Rectal smooth muscle tissue (tissue), 1 donor: ENCODE data around the gene FAM222A.

Source experiments
- H3K27ac ChIP-seq: one replicate; pipeline ENCODE4 v1.7.0; 2013; ENCODE audit warnings: low read depth, low read length, inconsistent platforms
- H3K27me3 ChIP-seq: one replicate; pipeline ENCODE4 v1.7.0; 2013; ENCODE audit warnings: low read length; ENCODE audit not compliant: control insufficient read depth, insufficient read depth
- H3K36me3 ChIP-seq: one replicate; pipeline ENCODE4 v1.7.0; 2013; ENCODE audit warnings: low read length; ENCODE audit not compliant: control insufficient read depth, insufficient read depth
- H3K4me1 ChIP-seq: one replicate; pipeline ENCODE4 v1.7.0; 2013; ENCODE audit warnings: low read length; ENCODE audit not compliant: control insufficient read depth, insufficient read depth
- H3K4me3 ChIP-seq: one replicate; pipeline ENCODE4 v1.7.0; 2013; ENCODE audit warnings: low read length
- H3K9ac ChIP-seq: one replicate; pipeline ENCODE4 v1.7.0; 2013; ENCODE audit warnings: low read length

Gene FAM222A

GRCh38 chr12:109726106-109726497 lies 12.5 kb downstream of the FAM222A start:
- peak overlapping the region; percentile 63 for H3K27ac ChIP-seq
- no peak overlapping the region for H3K9ac ChIP-seq
- peaks cover 39% of the 10 kb centered on the region for H3K4me1 ChIP-seq
- no peak overlapping the region for H3K4me3 ChIP-seq
- no peaks in the 10 kb centered on the region for H3K36me3 ChIP-seq
- H3K27me3 ChIP-seq = no peaks in the 10 kb centered on the region

GRCh38 chr12:109726511-109727038 lies 12.9 kb downstream of the FAM222A start:
- peaks cover 36% of the 10 kb centered on the region for H3K4me1 ChIP-seq
- no peaks in the 10 kb centered on the region for H3K27me3 ChIP-seq
- peak overlapping the region; percentile 63 for H3K27ac ChIP-seq
- H3K4me3 ChIP-seq = no peak overlapping the region
- no peak overlapping the region for H3K9ac ChIP-seq
- no peaks in the 10 kb centered on the region for H3K36me3 ChIP-seq

GRCh38 chr12:109727039-109727723 lies 13.6 kb downstream of the FAM222A start:
- peak overlapping the region; percentile 63 for H3K27ac ChIP-seq
- H3K9ac ChIP-seq = no peak overlapping the region
- peaks cover 33% of the 10 kb centered on the region for H3K4me1 ChIP-seq
- H3K4me3 ChIP-seq = no peak overlapping the region
- H3K36me3 ChIP-seq = no peaks in the 10 kb centered on the region
- H3K27me3 ChIP-seq = no peaks in the 10 kb centered on the region

- no peaks in the 10 kb centered on the region for H3K27me3 ChIP-seq
- peak overlapping the region; percentile 44 for H3K27ac ChIP-seq
- no peak overlapping the region for H3K4me3 ChIP-seq
- H3K9ac ChIP-seq = no peak overlapping the region
- H3K4me1 ChIP-seq = peaks cover 27% of the 10 kb centered on the region
- H3K36me3 ChIP-seq = no peaks in the 10 kb centered on the region
These were observed 14.4 kb downstream of the FAM222A start for GRCh38 chr12:109727746-109728726.

GRCh38 chr12:109728921-109729320 lies 15.3 kb downstream of the FAM222A start:
- H3K4me1 ChIP-seq = peaks cover 19% of the 10 kb centered on the region
- H3K27ac ChIP-seq = no peak overlapping the region
- no peak overlapping the region for H3K9ac ChIP-seq
- no peaks in the 10 kb centered on the region for H3K36me3 ChIP-seq
- no peak overlapping the region for H3K4me3 ChIP-seq
- no peaks in the 10 kb centered on the region for H3K27me3 ChIP-seq

GRCh38 chr12:109729371-109729781 lies 15.8 kb downstream of the FAM222A start:
- Histone ChIP-seq H3K4me3 (no peak overlapping the region), H3K4me1 (peaks cover 17% of the 10 kb centered on the region), H3K9ac (no peak overlapping the region), H3K27me3 (no peaks in the 10 kb centered on the region), H3K36me3 (no peaks in the 10 kb centered on the region), H3K27ac (no peak overlapping the region)

GRCh38 chr12:109729801-109730200 lies 16.2 kb downstream of the FAM222A start:
- Histone ChIP-seq H3K9ac (no peak overlapping the region), H3K27ac (no peak overlapping the region), H3K4me3 (no peak overlapping the region), H3K36me3 (no peaks in the 10 kb centered on the region), H3K27me3 (no peaks in the 10 kb centered on the region), H3K4me1 (peaks cover 15% of the 10 kb centered on the region)

GRCh38 chr12:109730306-109731145 lies 16.9 kb downstream of the FAM222A start:
- Histone ChIP-seq H3K9ac (no peak overlapping the region), H3K27me3 (no peaks in the 10 kb centered on the region), H3K27ac (no peak overlapping the region), H3K4me1 (peaks cover 8% of the 10 kb centered on the region), H3K4me3 (no peak overlapping the region), H3K36me3 (no peaks in the 10 kb centered on the region)

- Histone ChIP-seq H3K36me3 (no peaks in the 10 kb centered on the region), H3K9ac (no peak overlapping the region), H3K27ac (no peak overlapping the region), H3K4me1 (peaks cover 3% of the 10 kb centered on the region), H3K27me3 (no peaks in the 10 kb centered on the region), H3K4me3 (no peak overlapping the region)
These were observed 17.7 kb downstream of the FAM222A start for GRCh38 chr12:109731231-109731731.

GRCh38 chr12:109731806-109732205 lies 18.2 kb downstream of the FAM222A start:
- H3K4me3 ChIP-seq = no peak overlapping the region
- no peaks in the 10 kb centered on the region for H3K36me3 ChIP-seq
- no peak overlapping the region for H3K9ac ChIP-seq
- H3K27ac ChIP-seq = no peak overlapping the region
- no peaks in the 10 kb centered on the region for H3K4me1 ChIP-seq
- no peaks in the 10 kb centered on the region for H3K27me3 ChIP-seq

- Histone ChIP-seq H3K27ac (no peak overlapping the region), H3K36me3 (no peaks in the 10 kb centered on the region), H3K4me1 (no peaks in the 10 kb centered on the region), H3K4me3 (no peak overlapping the region), H3K27me3 (no peaks in the 10 kb centered on the region), H3K9ac (no peak overlapping the region)
These were observed 19.0 kb downstream of the FAM222A start for GRCh38 chr12:109732321-109733305.
